HG03060 (cell line): ENCODE measurements around the gene PICALM.

ENCODE experiments used
- ATAC-seq: cut with Tn5 transposase; IDR thresholded peaks from one replicate; pipeline ENCODE4 v1.9.1; 2021; ENCODE audit warnings: low read depth, moderate number of reproducible peaks; ENCODE audit not compliant: unreplicated experiment

The PICALM gene

GRCh38 chr11:86081455-86081854 is 12.6 kb upstream of the PICALM start:
- ATAC-seq = no peak

- no peak for ATAC-seq
Measured at GRCh38 chr11:86079421-86079820, 10.5 kb upstream of the PICALM start.

GRCh38 chr11:86073948-86074347 is 5.1 kb upstream of the PICALM start:
- ATAC-seq = no peak

GRCh38 chr11:86072211-86072610 is 3.3 kb upstream of the PICALM start:
- no peak for ATAC-seq

GRCh38 chr11:86070142-86071056 is 1.5 kb upstream of the PICALM start:
- ATAC-seq = no peak

- peak; percentile 19 for ATAC-seq
Measured at GRCh38 chr11:86069408-86070101, 671 bp upstream of the PICALM start.

GRCh38 chr11:86068138-86068871 is 579 bp downstream of the PICALM start:
- ATAC-seq = no peak

GRCh38 chr11:86067851-86068137 is 1.1 kb downstream of the PICALM start:
- no peak for ATAC-seq

GRCh38 chr11:86067009-86067850 is 1.7 kb downstream of the PICALM start:
- ATAC-seq = no peak

GRCh38 chr11:86066657-86067008 is 2.3 kb downstream of the PICALM start:
- no peak for ATAC-seq

GRCh38 chr11:86066033-86066432 is 2.9 kb downstream of the PICALM start:
- ATAC-seq = no peak

GRCh38 chr11:86064220-86064803 is 4.6 kb downstream of the PICALM start:
- no peak for ATAC-seq

GRCh38 chr11:86063536-86063935 is 5.3 kb downstream of the PICALM start:
- no peak for ATAC-seq

GRCh38 chr11:86062719-86063118 is 6.2 kb downstream of the PICALM start:
- no peak for ATAC-seq

- ATAC-seq = no peak
Measured at GRCh38 chr11:86061483-86062205, 7.2 kb downstream of the PICALM start.

GRCh38 chr11:86060544-86060943 is 8.3 kb downstream of the PICALM start:
- ATAC-seq = no peak

GRCh38 chr11:86058360-86058759 is 10.5 kb downstream of the PICALM start:
- no peak for ATAC-seq

- ATAC-seq = no peak
Measured at GRCh38 chr11:86056351-86056854, 12.5 kb downstream of the PICALM start.
